T-helper 2 cell treated with Interferon-gamma antibody and Interleukin-4, amounts not matched to agents 5 μg/mL and 100 μg/mL, for 36 hours (primary cell): ENCODE results near the gene PCNX1.
"Not testable (repeated sequence)": the region's sequence is repeated elsewhere in the genome, so short reads cannot be mapped to it uniquely, and the experiment has no call there.

Experiments
- DNase-seq: peaks from one replicate; pipeline ENCODE4 v3.0.0; 2021; ENCODE audit warnings: low spot score
- H3K27ac Mint-ChIP-seq: one replicate; pipeline ENCODE4 v1.8.0; 2021; ENCODE audit warnings: mild to moderate bottlenecking, mixed read lengths
- H3K27me3 Mint-ChIP-seq: one replicate; pipeline ENCODE4 v1.8.0; 2021; ENCODE audit warnings: low read depth, mixed read lengths
- H3K36me3 Mint-ChIP-seq: one replicate; pipeline ENCODE4 v1.8.0; 2021; ENCODE audit warnings: low read depth, mixed read lengths
- H3K4me1 Mint-ChIP-seq: one replicate; pipeline ENCODE4 v1.8.0; 2021; ENCODE audit warnings: low read depth, mixed read lengths
- H3K4me3 Mint-ChIP-seq: one replicate; pipeline ENCODE4 v1.8.0; 2022; ENCODE audit warnings: mild to moderate bottlenecking, moderate library complexity, mixed read lengths
- H3K9me3 Mint-ChIP-seq: one replicate; pipeline ENCODE4 v1.8.0; 2021; ENCODE audit warnings: mixed read lengths

The PCNX1 gene

DNA sequence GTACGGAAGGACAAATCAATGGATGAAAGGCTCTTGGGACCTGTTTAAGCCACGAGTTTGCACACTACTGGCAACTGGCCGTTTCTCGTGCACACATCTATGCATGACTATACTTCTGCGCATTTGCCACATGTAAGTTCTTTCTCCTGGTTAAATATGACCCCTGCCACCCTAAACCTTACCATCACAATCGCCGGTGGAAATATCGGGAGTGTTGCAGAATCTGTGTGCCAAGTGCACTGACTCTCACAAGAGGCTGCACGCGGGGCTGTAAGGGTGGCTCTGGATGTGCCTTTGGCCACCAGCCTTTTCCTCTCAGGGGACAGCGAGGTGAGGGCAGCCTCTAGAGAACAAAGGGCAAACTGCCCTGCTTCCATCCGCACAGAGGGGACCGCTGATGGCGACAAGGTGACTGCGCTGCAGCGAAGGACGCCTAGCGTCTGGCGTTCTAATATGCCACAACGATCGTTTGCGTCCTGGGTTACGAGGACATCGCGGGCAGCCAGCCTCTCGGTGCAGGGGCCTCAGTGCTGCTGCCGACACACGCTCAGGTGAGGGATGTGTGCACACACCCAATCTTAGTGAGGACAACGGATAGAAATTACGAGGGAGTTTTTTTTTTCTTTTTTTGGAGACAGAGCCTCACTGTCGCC is 232.2 kb downstream of the PCNX1 start:
- Mint-ChIP-seq H3K4me1 (peaks cover 42% of the 10 kb centered on the region), H3K27ac (no peak overlapping the region), H3K4me3 (no peak overlapping the region), H3K9me3 (no peaks in the 10 kb centered on the region), H3K27me3 (no peaks in the 10 kb centered on the region), H3K36me3 (no peaks in the 10 kb centered on the region)
- no peak for DNase-seq

DNA sequence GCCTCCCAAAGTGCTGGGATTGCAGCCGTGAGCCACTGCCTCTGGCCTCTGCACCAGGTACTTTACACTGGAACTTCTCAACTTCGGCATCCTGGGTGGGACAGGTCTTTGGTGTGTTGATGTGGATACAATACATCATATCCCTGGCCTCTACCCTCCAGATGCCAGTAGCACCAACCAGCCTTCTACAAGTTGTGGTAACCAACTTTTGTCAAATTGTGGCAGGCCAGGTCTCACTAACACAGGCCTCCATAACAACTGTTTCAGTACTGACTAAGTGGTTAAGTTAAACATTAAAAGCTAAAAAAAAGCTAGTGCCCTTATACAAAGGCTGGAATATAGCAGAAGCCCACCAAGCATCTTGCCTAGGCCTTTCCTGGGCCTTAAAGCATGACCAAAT is 232.9 kb downstream of the PCNX1 start:
- Mint-ChIP-seq H3K4me1 (peaks cover 44% of the 10 kb centered on the region), H3K36me3 (no peaks in the 10 kb centered on the region), H3K27me3 (no peaks in the 10 kb centered on the region), H3K9me3 (no peaks in the 10 kb centered on the region), H3K27ac (no peak overlapping the region), H3K4me3 (no peak overlapping the region)
- DNase-seq: no peak

DNA sequence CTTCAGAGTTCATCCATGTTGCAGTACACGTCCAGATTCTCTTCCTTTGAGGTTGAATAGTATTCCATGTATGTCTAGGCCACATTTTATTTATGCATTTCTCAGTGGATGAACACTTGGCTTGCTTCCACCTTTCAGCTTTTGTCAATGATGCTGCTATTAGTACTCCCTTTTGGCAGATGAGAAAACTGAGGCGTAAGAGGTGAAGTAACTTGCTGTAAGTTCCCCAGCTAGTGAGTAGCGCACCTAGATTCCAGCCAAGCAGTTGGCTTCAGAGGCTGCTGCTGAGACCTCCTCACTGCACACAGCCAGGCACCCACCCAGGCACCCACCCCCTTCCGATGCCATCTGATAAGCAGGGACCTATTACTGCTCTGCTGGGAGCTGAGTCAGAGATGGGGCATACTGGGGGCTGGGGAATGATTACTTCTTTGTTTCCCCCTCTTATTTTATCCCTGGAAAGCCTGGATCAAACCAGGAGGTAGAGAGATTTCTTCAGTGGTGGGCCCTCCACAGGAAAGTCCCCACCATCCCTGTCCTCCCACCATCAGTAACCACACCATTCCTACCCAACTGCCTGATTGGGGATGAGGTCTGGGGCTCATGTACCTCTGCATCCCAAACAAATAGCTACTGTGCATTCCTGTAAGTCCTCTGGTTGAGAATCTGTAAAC is 234.6 kb downstream of the PCNX1 start:
- H3K27ac Mint-ChIP-seq: peak overlapping the region; percentile 94
- peaks cover 53% of the 10 kb centered on the region for H3K4me1 Mint-ChIP-seq
- no peaks in the 10 kb centered on the region for H3K9me3 Mint-ChIP-seq
- no peaks in the 10 kb centered on the region for H3K36me3 Mint-ChIP-seq
- no peak for DNase-seq
- H3K4me3 Mint-ChIP-seq: peak overlapping the region; percentile 76
- H3K27me3 Mint-ChIP-seq: no peaks in the 10 kb centered on the region

DNA sequence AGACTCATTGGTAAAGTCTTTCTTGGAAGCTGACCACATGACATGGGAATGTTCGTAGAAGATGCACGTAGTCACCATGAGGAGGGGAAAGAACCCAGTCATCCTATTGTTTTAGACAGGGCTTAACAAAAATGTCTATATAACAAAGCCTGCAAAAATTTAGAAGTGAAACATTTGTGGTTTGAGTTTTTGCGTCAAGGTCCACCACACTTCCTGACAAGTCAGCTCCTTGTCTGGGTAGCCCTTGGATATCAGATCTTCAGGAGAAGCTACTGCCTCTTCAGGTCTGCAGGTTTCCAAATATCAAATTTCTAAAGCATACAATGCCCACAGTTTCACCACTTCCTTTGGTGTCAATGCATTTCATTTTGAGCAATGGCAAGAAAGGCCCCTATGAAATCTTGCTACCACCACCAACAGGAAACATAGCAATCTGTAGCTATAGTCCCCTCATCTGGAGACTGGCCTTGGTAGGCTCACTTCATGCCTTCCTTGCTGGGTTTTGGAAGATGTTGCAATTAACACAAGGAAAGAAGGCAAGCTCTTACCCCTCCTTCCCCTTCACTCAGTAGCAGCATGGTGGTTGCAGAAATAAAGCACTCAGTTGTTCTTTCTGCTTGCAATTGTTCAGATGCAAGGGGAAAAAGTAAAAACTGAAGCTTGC is 235.2 kb downstream of the PCNX1 start:
- Mint-ChIP-seq H3K27ac (peak overlapping the region; percentile 94), H3K36me3 (no peaks in the 10 kb centered on the region), H3K4me1 (peaks cover 53% of the 10 kb centered on the region), H3K9me3 (no peaks in the 10 kb centered on the region), H3K27me3 (no peaks in the 10 kb centered on the region), H3K4me3 (peak overlapping the region; percentile 76)
- DNase-seq: peak; percentile 76

DNA sequence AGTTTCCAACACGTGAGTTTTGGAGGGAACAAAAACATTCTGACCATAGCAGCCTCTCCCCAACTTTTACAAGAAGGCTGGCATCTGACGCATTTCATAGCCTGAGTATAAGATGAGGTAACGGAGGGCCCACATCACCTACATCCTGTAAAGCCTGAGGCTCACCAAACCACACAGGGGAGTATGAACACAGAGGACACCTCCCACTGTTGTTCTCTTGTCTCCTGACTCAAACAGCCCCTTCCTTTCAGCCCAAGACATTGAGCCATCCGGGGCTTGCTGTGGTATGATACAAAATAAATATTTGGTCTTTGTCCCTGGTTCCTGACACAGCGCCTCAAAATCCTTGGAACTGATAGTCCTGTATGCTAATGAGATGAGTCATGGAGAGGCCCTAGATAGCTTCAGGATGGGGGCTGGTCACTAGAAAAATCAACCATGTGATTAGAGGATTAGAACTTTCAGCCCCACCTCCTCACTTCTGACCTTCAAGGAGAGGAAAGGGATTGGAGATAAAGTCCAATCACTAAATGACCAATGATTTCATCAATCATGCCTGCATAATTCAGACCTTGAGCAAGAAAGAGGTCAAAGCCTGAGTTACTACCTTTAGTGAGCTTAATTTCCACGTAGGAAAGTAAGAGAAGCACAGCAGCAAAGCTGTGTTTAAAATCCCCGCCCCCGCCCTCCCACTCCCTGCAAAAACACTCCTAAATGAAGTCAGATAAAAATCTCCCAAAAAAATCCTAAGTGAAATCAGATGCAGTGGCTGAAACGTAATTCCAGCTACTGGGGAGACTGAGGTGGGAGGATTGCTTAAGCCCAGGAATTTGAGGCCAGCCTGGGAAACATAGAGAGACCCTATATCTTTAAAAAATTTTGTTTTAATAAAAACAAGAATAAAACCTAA is 236.4 kb downstream of the PCNX1 start:
- peak overlapping the region; percentile 76 for H3K4me3 Mint-ChIP-seq

GRCh38 chr14:71147335-71147734 is 240.1 kb downstream of the PCNX1 start:
- Mint-ChIP-seq H3K36me3 (peaks cover 13% of the 10 kb centered on the region), H3K9me3 (peaks cover 31% of the 10 kb centered on the region), H3K4me1 (peaks cover 43% of the 10 kb centered on the region)
- not testable (repeated sequence) for H3K27me3 Mint-ChIP-seq, DNase-seq, H3K4me3 Mint-ChIP-seq, H3K27ac Mint-ChIP-seq

More for the DNA sequence above, 236.4 kb downstream of the PCNX1 start:
- Mint-ChIP-seq H3K36me3 (no peaks in the 10 kb centered on the region), H3K27me3 (no peaks in the 10 kb centered on the region), H3K4me1 (peaks cover 54% of the 10 kb centered on the region), H3K27ac (peak overlapping the region; percentile 94), H3K9me3 (peaks cover under 1% of the 10 kb centered on the region)
- peak; percentile 81 for DNase-seq

GRCh38 chr14:71148627-71149026 is 241.4 kb downstream of the PCNX1 start:
- DNase-seq: no peak
- Mint-ChIP-seq H3K4me1 (peaks cover 30% of the 10 kb centered on the region), H3K27ac (no peak overlapping the region), H3K36me3 (peaks cover 13% of the 10 kb centered on the region), H3K27me3 (no peaks in the 10 kb centered on the region), H3K4me3 (no peak overlapping the region), H3K9me3 (peaks cover 36% of the 10 kb centered on the region)

DNA sequence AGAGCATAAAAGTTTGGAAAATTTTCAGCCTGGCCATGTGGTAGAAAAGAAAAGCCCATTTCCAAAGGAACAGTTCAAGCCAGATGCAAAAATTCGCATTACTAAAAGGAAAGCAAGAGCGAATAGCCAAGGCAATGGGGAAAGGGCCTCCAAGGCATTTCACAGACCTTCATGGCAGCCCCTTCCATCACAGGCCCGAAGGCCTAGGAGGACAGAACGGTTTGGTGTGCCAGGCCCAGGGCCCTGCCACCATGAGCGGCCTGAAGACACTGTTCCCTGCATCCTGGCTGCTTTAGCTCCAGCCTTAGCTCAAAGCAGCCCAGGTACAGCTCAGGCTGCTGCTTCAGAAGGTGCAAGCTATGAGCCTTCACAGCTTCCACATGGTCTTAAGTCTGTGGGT is 243.5 kb downstream of the PCNX1 start:
- H3K36me3 Mint-ChIP-seq: peaks cover 13% of the 10 kb centered on the region
- DNase-seq: no peak
- H3K27ac Mint-ChIP-seq: no peak overlapping the region
- peaks cover 40% of the 10 kb centered on the region for H3K9me3 Mint-ChIP-seq
- H3K27me3 Mint-ChIP-seq: peaks cover 4% of the 10 kb centered on the region
- no peak overlapping the region for H3K4me3 Mint-ChIP-seq
- H3K4me1 Mint-ChIP-seq: peaks cover 18% of the 10 kb centered on the region

GRCh38 chr14:71155743-71156142 is 248.5 kb downstream of the PCNX1 start:
- peaks cover 28% of the 10 kb centered on the region for H3K9me3 Mint-ChIP-seq
- DNase-seq: no peak
- H3K4me3 Mint-ChIP-seq: no peak overlapping the region
- no peak overlapping the region for H3K27ac Mint-ChIP-seq
- no peaks in the 10 kb centered on the region for H3K4me1 Mint-ChIP-seq
- H3K36me3 Mint-ChIP-seq: peaks cover 2% of the 10 kb centered on the region
- H3K27me3 Mint-ChIP-seq: peaks cover 9% of the 10 kb centered on the region

DNA sequence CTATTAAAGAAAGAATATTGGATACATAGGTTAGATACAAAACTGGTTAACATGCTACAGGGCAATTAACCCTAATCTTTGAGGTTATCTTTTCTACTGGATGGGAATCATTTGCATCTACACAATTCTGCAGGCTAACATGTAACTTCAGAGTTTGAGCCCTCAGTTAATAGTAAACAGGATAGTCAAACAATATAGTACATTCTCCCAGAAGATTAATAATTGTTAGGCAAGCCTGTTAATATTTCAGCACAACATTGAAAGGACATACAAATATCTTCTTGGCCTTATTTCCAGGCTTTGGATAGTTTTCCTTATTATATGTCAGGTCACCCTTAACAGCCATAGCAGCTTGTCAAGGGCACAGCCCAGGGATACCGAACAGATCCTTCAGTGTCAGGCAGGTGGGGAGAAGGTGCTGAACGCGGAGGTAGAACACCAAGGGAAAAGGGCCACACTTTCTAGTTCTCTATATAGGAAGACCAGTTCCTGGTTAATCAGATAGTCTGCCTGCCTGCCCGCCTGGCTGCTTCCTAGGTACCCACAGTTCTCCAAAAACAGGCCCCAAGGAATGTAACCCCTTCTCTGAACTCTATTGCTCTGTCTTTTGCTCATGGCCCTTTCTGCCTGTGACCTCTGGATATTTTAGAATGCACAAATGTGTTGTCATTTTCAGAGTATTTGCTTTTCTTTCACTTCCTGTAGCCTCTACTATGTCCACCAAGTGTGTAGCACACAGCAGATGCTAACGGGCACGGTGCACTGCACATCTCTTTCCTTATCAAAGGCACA is 256.0 kb downstream of the PCNX1 start:
- Mint-ChIP-seq H3K27ac (no peak overlapping the region), H3K36me3 (no peaks in the 10 kb centered on the region), H3K4me3 (no peak overlapping the region), H3K4me1 (peaks cover 10% of the 10 kb centered on the region), H3K9me3 (peaks cover 10% of the 10 kb centered on the region), H3K27me3 (peaks cover 12% of the 10 kb centered on the region)
- DNase-seq: no peak

DNA sequence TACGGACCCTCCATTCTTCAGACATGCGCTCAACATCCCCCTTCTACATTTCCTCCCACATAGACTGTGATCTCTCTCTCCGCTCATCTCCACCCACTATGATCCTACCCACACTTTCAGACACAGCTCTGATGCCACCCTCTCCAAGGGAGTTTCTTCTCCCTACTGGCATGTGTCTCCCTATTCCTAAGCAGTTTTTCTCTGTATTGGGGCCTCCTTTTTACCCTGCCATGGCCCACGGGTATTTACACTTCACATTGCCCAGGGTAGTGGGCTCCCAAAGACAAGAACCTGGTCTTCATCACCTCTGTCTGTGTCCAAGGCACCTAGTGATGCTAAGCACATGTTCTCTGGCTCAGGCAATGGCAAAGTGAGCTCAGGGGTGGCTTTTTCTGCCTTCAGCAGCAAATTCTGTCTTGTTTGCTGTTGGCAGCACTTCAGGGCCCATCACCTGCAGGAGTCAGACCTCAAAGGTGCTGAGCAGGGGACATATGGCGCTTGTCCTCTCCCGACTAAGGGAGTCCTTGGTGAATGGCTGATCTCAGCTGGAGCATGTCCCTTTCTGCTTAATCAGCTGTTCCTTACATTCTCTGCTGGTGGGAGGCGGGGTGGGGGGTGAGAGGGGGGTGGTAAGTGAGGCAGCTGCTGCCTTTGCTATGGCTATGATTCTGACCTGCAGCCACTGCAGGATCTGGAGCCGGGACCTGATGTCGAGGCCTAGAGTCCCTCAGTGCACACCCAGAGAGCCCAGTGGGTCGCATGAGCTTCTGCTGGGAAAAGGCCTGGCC is 256.8 kb downstream of the PCNX1 start:
- no peak for DNase-seq
- peaks cover 12% of the 10 kb centered on the region for H3K9me3 Mint-ChIP-seq
- no peak overlapping the region for H3K4me3 Mint-ChIP-seq
- H3K27ac Mint-ChIP-seq: no peak overlapping the region
- peaks cover 17% of the 10 kb centered on the region for H3K4me1 Mint-ChIP-seq
- H3K36me3 Mint-ChIP-seq: no peaks in the 10 kb centered on the region
- peaks cover 16% of the 10 kb centered on the region for H3K27me3 Mint-ChIP-seq
